Activated B cell treated with CpG ODN at 0.5 μM for 24 hours (primary cell): ENCODE data around the gene PLCL2. TPM values are rescaled to one million over a fixed set of nuclear protein-coding genes. Genes with fewer than 3 reads are reported as not detected.

ENCODE experiments used
- ATAC-seq: fragments of 200-7000 bp; cut with Tn5 transposase; one replicate; pipeline ENCODE4 v1.10.0; 2021; ENCODE audit warnings: low read depth, mild to moderate bottlenecking, moderate library complexity
- CTCF ChIA-PET: fragments of 350-600 bp; sonication (Branson Sonifier 250); formaldehyde crosslinking; loops from one replicate; lab custom pipeline; 2021; ENCODE audit warnings: antibody characterized with exemption; lab: Charles Lee
- POLR2A ChIA-PET: fragments of 350-600 bp; sonication (Branson Sonifier 250); formaldehyde crosslinking; loops from one replicate; lab custom pipeline; 2021; ENCODE audit warnings: antibody characterized with exemption; lab: Charles Lee
- DNase-seq: peaks from one replicate; pipeline ENCODE4 v3.0.0; 2022
- H3K27ac Mint-ChIP-seq: one replicate; pipeline ENCODE4 v1.8.0; 2020; ENCODE audit warnings: mixed read lengths
- H3K27me3 Mint-ChIP-seq: one replicate; pipeline ENCODE4 v1.8.0; 2021; ENCODE audit warnings: mixed read lengths
- H3K36me3 Mint-ChIP-seq: one replicate; pipeline ENCODE4 v1.8.0; 2021; ENCODE audit warnings: low read depth, mixed read lengths
- H3K4me1 Mint-ChIP-seq: one replicate; pipeline ENCODE4 v1.8.0; 2021; ENCODE audit warnings: mixed read lengths
- H3K4me3 Mint-ChIP-seq: one replicate; pipeline ENCODE4 v1.8.0; 2020; ENCODE audit warnings: mild to moderate bottlenecking, mixed read lengths
- H3K9me3 Mint-ChIP-seq: one replicate; pipeline ENCODE4 v1.8.0; 2020; ENCODE audit warnings: mixed read lengths
- intact Hi-C: fragments of 100-400 bp; cut with micrococcal nuclease; formaldehyde crosslinking; loops from one replicate; pipeline ENCODE4 v1.15.1; 2024
- total RNA-seq: library from RNA; stranded (reverse); gene quantifications from 2 replicates; pipeline ENCODE4 v1.2.3, GENCODE V29; 2022
- TF ChIP-seq, protein P1 (sequence below): fragments of 200-600 bp; IDR thresholded peaks from one replicate; pipeline ENCODE4 v1.8.0; 2022; ENCODE audit warnings: antibody characterized with exemption, mild to moderate bottlenecking

Gene PLCL2
- total RNA-seq, 1 donor from 2014 or later: 40.0 TPM

DNA sequence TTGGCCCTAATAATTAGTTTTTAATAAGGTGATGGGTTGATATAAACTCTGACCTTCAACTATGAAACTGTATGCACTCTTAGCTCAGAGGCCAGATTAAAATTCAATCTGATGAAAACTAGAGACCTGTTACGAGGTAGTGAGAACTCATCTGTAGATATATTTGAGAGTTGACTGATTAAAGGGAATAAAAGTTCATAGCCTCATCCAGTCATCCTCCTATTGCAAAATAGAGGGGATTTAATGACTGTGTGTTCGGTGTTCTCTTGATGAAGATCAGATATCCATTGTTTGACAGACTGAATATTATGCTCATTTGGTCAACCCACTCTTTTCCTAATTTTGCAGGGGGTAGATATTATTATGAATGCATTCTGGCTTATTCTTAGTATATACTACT lies 23.3 kb upstream of the PLCL2 start:
- TF ChIP-seq, protein P1, sequence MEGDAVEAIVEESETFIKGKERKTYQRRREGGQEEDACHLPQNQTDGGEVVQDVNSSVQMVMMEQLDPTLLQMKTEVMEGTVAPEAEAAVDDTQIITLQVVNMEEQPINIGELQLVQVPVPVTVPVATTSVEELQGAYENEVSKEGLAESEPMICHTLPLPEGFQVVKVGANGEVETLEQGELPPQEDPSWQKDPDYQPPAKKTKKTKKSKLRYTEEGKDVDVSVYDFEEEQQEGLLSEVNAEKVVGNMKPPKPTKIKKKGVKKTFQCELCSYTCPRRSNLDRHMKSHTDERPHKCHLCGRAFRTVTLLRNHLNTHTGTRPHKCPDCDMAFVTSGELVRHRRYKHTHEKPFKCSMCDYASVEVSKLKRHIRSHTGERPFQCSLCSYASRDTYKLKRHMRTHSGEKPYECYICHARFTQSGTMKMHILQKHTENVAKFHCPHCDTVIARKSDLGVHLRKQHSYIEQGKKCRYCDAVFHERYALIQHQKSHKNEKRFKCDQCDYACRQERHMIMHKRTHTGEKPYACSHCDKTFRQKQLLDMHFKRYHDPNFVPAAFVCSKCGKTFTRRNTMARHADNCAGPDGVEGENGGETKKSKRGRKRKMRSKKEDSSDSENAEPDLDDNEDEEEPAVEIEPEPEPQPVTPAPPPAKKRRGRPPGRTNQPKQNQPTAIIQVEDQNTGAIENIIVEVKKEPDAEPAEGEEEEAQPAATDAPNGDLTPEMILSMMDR: no peak
- no peaks in the 10 kb centered on the region for H3K4me1 Mint-ChIP-seq

DNA sequence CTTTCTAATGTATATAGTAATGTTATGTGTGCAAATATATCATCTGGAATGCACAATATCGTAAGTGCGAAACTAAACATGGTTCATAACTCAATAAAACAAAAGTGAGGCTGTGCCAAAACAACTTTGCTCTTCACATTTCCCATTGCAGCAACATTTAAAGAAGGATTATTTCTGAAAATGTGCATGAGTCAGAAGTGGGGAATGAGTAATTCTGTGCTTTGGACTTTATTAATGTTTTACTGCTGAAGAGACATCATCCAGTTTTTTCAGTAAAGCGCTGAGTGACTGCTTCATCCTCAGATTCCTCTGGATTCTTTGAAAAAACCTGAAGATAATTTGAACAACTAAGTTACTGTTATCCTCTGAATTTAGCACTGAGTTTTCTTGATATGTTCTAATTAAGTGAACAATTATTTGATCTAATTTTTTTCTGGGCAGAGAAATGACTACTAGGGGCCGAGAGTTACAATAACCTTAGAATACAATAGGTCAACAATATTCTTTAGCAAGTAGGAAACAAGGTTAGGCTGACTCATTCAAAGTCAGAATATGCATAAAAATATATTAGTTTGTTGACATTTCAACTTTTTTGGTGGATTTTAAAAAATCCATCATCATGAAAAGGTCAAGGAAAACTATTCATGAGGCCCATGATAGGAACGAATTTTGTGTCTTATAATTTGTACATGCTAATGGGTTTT lies 20.0 kb upstream of the PLCL2 start:
- no peaks in the 10 kb centered on the region for H3K9me3 Mint-ChIP-seq
- intact Hi-C loops: no loop called here
- no peak for ATAC-seq
- CTCF ChIA-PET: no interaction called here
- no peak for DNase-seq
- H3K4me1 Mint-ChIP-seq: no peaks in the 10 kb centered on the region
- POLR2A ChIA-PET: interaction anchor here (1.2 kb wide), 1 partner anchor 19 kb away, joined by 4 read pairs; no protein-coding TSS in a partner anchor
- no peaks in the 10 kb centered on the region for H3K36me3 Mint-ChIP-seq
- no peak overlapping the region for H3K4me3 Mint-ChIP-seq
- H3K27me3 Mint-ChIP-seq: peaks cover 9% of the 10 kb centered on the region
- TF ChIP-seq, protein P1: no peak
- no peak overlapping the region for H3K27ac Mint-ChIP-seq

More for the DNA sequence above, 23.3 kb upstream of the PLCL2 start:
- Mint-ChIP-seq H3K36me3 (no peaks in the 10 kb centered on the region), H3K4me3 (no peak overlapping the region), H3K27ac (no peak overlapping the region), H3K27me3 (peaks cover 5% of the 10 kb centered on the region), H3K9me3 (no peaks in the 10 kb centered on the region)
- DNase-seq (no peak), ATAC-seq (no peak)
- CTCF ChIA-PET: no interaction called here
- POLR2A ChIA-PET: no interaction called here
- intact Hi-C loops: no loop called here

DNA sequence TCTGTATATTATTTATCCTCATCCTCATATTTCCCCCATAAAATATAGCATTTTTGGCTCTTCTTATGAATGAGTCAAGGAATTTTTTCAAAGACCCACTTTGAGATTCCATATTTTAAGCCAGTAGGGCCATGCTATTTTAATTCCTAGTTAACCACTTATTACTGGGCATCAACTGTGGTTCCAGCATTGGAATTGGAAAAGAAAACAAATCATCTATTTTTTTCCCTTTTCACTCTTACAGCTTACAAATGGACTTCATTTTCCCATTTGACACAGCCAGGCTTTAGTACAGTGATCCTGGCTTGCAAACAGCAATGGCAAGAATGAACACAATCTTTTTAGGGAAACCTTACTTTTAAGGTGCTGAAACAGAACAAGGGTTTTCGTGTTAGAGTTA lies 19.4 kb upstream of the PLCL2 start:
- no peak overlapping the region for H3K27ac Mint-ChIP-seq
- H3K4me1 Mint-ChIP-seq: no peaks in the 10 kb centered on the region
- H3K9me3 Mint-ChIP-seq: no peaks in the 10 kb centered on the region
- ChIA-PET CTCF (no interaction called here), POLR2A (no interaction called here)
- no peaks in the 10 kb centered on the region for H3K36me3 Mint-ChIP-seq
- H3K4me3 Mint-ChIP-seq: no peak overlapping the region
- peaks cover 9% of the 10 kb centered on the region for H3K27me3 Mint-ChIP-seq
- DNase-seq: no peak
- intact Hi-C loops: no loop called here
- TF ChIP-seq, protein P1: no peak
- no peak for ATAC-seq

DNA sequence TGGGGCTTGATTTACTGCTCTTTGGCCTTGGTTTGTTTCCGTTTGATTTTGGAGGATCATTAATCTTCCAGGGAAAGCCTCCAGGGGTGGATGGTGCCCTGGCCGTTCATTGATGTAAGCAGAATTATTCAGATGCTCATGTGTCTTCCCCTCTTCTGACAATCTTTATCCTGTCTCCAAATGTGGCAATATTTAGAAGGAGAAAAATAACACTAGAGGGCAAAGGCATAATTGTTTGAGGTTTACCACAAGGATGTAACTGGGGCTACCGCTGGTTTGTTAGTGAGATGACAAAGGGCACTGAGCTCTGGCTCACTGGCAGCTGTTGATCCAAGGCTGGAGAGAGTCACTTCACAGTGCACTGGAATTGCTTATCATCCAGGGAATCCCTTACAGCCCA lies 18.2 kb upstream of the PLCL2 start:
- CTCF ChIA-PET: no interaction called here
- ATAC-seq: no peak
- Mint-ChIP-seq H3K9me3 (no peaks in the 10 kb centered on the region), H3K36me3 (no peaks in the 10 kb centered on the region), H3K4me1 (no peaks in the 10 kb centered on the region), H3K4me3 (no peak overlapping the region), H3K27ac (no peak overlapping the region), H3K27me3 (peaks cover 9% of the 10 kb centered on the region)
- DNase-seq: no peak
- POLR2A ChIA-PET: no interaction called here
- TF ChIP-seq, protein P1: no peak
- intact Hi-C loops: no loop called here

DNA sequence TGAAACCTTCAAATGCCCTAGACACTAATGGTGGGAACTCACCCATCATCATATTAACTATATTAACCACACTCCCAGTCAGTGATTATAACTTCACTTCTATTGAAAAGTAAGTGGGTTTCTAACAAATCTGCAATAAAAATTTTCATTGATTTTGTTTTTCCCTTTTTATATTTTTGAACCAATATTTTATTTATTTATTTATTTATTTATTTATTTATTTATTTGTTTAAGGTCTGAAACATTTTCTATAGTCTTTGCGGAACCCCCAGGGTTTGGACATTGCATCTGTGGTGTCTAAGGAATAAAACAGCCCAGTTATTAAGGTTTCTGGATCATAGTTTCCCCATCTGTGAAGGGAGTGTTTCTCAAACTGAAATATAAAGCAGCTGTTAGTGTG lies 16.2 kb upstream of the PLCL2 start:
- intact Hi-C loops: no loop called here
- Mint-ChIP-seq H3K4me1 (no peaks in the 10 kb centered on the region), H3K9me3 (no peaks in the 10 kb centered on the region), H3K27ac (no peak overlapping the region), H3K36me3 (no peaks in the 10 kb centered on the region), H3K4me3 (no peak overlapping the region), H3K27me3 (peaks cover 13% of the 10 kb centered on the region)
- ATAC-seq: no peak
- TF ChIP-seq, protein P1: no peak
- DNase-seq: no peak
- ChIA-PET CTCF (no interaction called here), POLR2A (interaction anchor here (1.7 kb wide), 1 partner anchor 15 kb away, joined by 3 read pairs; no protein-coding TSS in a partner anchor)
